Body of pancreas (tissue), 4 donors: ENCODE results near the gene MYO5A. TPM values are rescaled to one million over a fixed set of nuclear protein-coding genes. Genes with fewer than 3 reads are reported as not detected.
"Not testable (repeated sequence)": the region's sequence is repeated elsewhere in the genome, so short reads cannot be mapped to it uniquely, and the experiment has no call there.

Experiments
- ATAC-seq: fragments of 150-250 bp; one replicate; pipeline ENCODE4 v1.9.1; 2016
- DNase-seq, 4 donors: peaks; one replicate each; pipeline ENCODE4 v3.0.0-alpha.2; 2019
- H3K27ac ChIP-seq, 4 donors: fragments of 200-600 bp; sonication (generic); 1 replicate in 3 of 4; 2 replicates in 1 of 4; pipeline versions ENCODE4 v1.5.1 to v1.6.1; 2016 to 2019; ENCODE audit warnings: mild to moderate bottlenecking in 1 of 4, mixed read lengths in 1 of 4, moderate library complexity in 1 of 4
- H3K27me3 ChIP-seq, 2 donors: fragments of 200-600 bp; sonication (generic); one replicate each; pipeline ENCODE4 v1.6.0; 2016; ENCODE audit warnings: mild to moderate bottlenecking in 1 of 2
- H3K36me3 ChIP-seq, 2 donors: fragments of 200-600 bp; sonication (generic); replicated peaks in 1 of 2; 2 replicates each; pipeline ENCODE4 v1.5.1; 2016; ENCODE audit warnings: low read depth in 2 of 2; ENCODE audit not compliant: insufficient read depth in 1 of 2
- H3K4me1 ChIP-seq: fragments of 200-600 bp; sonication (generic); one replicate; pipeline ENCODE4 v1.6.0; 2016
- H3K4me3 ChIP-seq, 2 donors: fragments of 200-600 bp; sonication (generic); 1 replicate in 1 of 2; 2 replicates in 1 of 2; pipeline ENCODE4 v1.5.1; 2016 to 2019
- H3K9me3 ChIP-seq, 3 donors: fragments of 200-600 bp; sonication (generic); 1 replicate in 2 of 3; 2 replicates in 1 of 3; pipeline ENCODE4 v1.5.1; 2016
- CTCF ChIP-seq, 7 experiments: fragments of 450-650 bp in 4 of 7; fragments of 200-600 bp in 3 of 7; sonication (generic) in 3 of 7; IDR thresholded peaks; one replicate each; pipeline ENCODE4 v1.5.1; 2016 to 2019; ENCODE audit warnings: antibody characterized with exemption in 7 of 7
- POLR2A ChIP-seq, 3 donors: fragments of 450-650 bp; IDR thresholded peaks; one replicate each; pipeline ENCODE4 v1.6.1; 2016; ENCODE audit warnings: antibody characterized with exemption in 3 of 3, mild to moderate bottlenecking in 2 of 3
- WGBS, 2 donors: methylation state at CpG; one replicate each; pipeline ENCODE4 v1.1.5; 2017; 5-methylcytosine and 5-hydroxymethylcytosine counted together
- intact Hi-C: fragments of 100-400 bp; cut with DNase I; formaldehyde crosslinking; loops from one replicate; pipeline ENCODE4 v1.15.1; 2023
- total RNA-seq, 2 donors: library from RNA; depleted of rRNA; stranded (reverse); fragments of >200 nt; gene quantifications; one replicate each; pipeline ENCODE4 v1.1.0, GENCODE V29; 2016

MYO5A gene
- total RNA-seq, 2 donors from 2014 or later, result 8.2 to 11.9 TPM

- 90 to 96% methylated on average over 1 of the region's 1 CpG for WGBS, 2 donors
- H3K4me3 ChIP-seq, result no peak overlapping the region
- intact Hi-C loops, result no loop called here
- no peaks in the 10 kb centered on the region for H3K9me3 ChIP-seq
- H3K36me3 ChIP-seq, result no peaks in the 10 kb centered on the region
- H3K27ac ChIP-seq, result no peak overlapping the region
- H3K27me3 ChIP-seq, result no peaks in the 10 kb centered on the region
- DNase-seq, result no peak
- TF ChIP-seq CTCF (IDR thresholded peaks at IDR 0.05) (no peak), POLR2A (IDR thresholded peaks at IDR 0.05) (no peak)
- H3K4me1 ChIP-seq, result no peaks in the 10 kb centered on the region
- no peak for ATAC-seq
These were observed 14.2 kb downstream of the MYO5A start for GRCh38 chr15:52514482-52514881.

GRCh38 chr15:52512869-52513268 is 15.8 kb downstream of the MYO5A start:
- ATAC-seq, H3K27me3 ChIP-seq, DNase-seq, H3K27ac ChIP-seq, H3K4me1 ChIP-seq, H3K4me3 ChIP-seq, H3K9me3 ChIP-seq, H3K36me3 ChIP-seq, intact Hi-C loops: not testable (repeated sequence)
- 94% methylated on average over 8 of the region's 8 CpGs for WGBS, 2 donors

GRCh38 chr15:52511084-52511483 is 17.6 kb downstream of the MYO5A start:
- Histone ChIP-seq H3K4me3 (no peak overlapping the region), H3K27me3 (no peaks in the 10 kb centered on the region), H3K36me3 (no peaks in the 10 kb centered on the region), H3K27ac (no peak overlapping the region), H3K9me3 (no peaks in the 10 kb centered on the region), H3K4me1 (no peaks in the 10 kb centered on the region)
- no peak for DNase-seq
- TF ChIP-seq CTCF (IDR thresholded peaks at IDR 0.05), result no peak
- TF ChIP-seq POLR2A (IDR thresholded peaks at IDR 0.05), result no peak
- intact Hi-C loops, result no loop called here
- ATAC-seq, result no peak
- 70 to 75% methylated on average over 2 of the region's 2 CpGs for WGBS, 2 donors

GRCh38 chr15:52509500-52510245 is 19.0 kb downstream of the MYO5A start:
- H3K27me3 ChIP-seq, result no peaks in the 10 kb centered on the region
- ATAC-seq, result no peak
- DNase-seq, result no peak
- no peaks in the 10 kb centered on the region for H3K9me3 ChIP-seq
- WGBS, 2 donors, result 66 to 79% methylated on average over 3 of the region's 3 CpGs
- intact Hi-C loops, result no loop called here
- H3K4me1 ChIP-seq, result no peaks in the 10 kb centered on the region
- H3K27ac ChIP-seq, result no peak overlapping the region
- TF ChIP-seq POLR2A (IDR thresholded peaks at IDR 0.05) (no peak), CTCF (IDR thresholded peaks at IDR 0.05) (no peak)
- H3K4me3 ChIP-seq, result no peak overlapping the region
- H3K36me3 ChIP-seq, result no peaks in the 10 kb centered on the region

- no peak for TF ChIP-seq CTCF (IDR thresholded peaks at IDR 0.05)
- Histone ChIP-seq H3K4me1 (no peaks in the 10 kb centered on the region), H3K27me3 (no peaks in the 10 kb centered on the region), H3K4me3 (no peak overlapping the region), H3K9me3 (no peaks in the 10 kb centered on the region), H3K27ac (no peak overlapping the region), H3K36me3 (no peaks in the 10 kb centered on the region)
- intact Hi-C loops, result no loop called here
- ATAC-seq, result no peak
- 76 to 78% methylated on average over 6 of the region's 6 CpGs for WGBS, 2 donors
- no peak for DNase-seq
These were observed 22.1 kb downstream of the MYO5A start for GRCh38 chr15:52506549-52506948.
